ENCODE measurements around the gene TGFBR3.

DNA sequence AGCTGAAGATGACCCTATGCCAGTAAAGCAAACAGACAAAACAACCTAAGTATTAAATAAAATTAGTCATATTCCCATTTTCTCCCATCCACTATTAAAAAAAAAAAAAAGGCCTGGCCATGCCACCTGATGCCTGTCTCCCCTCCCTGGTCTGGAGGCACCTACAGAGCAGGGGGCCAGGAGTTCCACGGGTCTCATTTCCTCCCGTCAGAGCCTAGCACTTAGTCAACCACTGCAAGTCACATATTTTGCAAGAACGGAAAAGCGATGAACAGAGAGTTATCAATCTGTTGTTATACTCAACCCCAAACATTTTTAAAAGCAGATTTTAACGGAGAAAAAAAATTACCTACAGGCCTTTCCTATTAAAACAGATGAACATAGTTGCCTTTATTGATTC lies 59.3 kb downstream of the TGFBR3 start:
- TF ChIP-seq, protein P1, sequence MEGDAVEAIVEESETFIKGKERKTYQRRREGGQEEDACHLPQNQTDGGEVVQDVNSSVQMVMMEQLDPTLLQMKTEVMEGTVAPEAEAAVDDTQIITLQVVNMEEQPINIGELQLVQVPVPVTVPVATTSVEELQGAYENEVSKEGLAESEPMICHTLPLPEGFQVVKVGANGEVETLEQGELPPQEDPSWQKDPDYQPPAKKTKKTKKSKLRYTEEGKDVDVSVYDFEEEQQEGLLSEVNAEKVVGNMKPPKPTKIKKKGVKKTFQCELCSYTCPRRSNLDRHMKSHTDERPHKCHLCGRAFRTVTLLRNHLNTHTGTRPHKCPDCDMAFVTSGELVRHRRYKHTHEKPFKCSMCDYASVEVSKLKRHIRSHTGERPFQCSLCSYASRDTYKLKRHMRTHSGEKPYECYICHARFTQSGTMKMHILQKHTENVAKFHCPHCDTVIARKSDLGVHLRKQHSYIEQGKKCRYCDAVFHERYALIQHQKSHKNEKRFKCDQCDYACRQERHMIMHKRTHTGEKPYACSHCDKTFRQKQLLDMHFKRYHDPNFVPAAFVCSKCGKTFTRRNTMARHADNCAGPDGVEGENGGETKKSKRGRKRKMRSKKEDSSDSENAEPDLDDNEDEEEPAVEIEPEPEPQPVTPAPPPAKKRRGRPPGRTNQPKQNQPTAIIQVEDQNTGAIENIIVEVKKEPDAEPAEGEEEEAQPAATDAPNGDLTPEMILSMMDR (optimal IDR thresholded peaks at IDR 0.05 in 1 of 3, IDR thresholded peaks at IDR 0.05 in 1 of 3, conservative IDR thresholded peaks at IDR 0.05 in 1 of 3; ENCODE audit: extremely low read depth in 1 of 3, insufficient read depth in 2 of 3, low read length in 3 of 3), result no peak
- TF ChIP-seq EZH2 (IDR thresholded peaks at IDR 0.05; ENCODE audit: low read length), result no peak

Measured in keratinocyte (primary cell).